GM19328 (cell line): Measurements from ENCODE around the gene FOXM1.
A peak's percentile ranks its signal among the peaks of the same experiment; 100 is the strongest.

Source experiments
- ATAC-seq: cut with Tn5 transposase; IDR thresholded peaks from one replicate; pipeline ENCODE4 v1.9.1; 2021; ENCODE audit warnings: mild to moderate bottlenecking, moderate library complexity; ENCODE audit not compliant: unreplicated experiment

FOXM1 gene

DNA sequence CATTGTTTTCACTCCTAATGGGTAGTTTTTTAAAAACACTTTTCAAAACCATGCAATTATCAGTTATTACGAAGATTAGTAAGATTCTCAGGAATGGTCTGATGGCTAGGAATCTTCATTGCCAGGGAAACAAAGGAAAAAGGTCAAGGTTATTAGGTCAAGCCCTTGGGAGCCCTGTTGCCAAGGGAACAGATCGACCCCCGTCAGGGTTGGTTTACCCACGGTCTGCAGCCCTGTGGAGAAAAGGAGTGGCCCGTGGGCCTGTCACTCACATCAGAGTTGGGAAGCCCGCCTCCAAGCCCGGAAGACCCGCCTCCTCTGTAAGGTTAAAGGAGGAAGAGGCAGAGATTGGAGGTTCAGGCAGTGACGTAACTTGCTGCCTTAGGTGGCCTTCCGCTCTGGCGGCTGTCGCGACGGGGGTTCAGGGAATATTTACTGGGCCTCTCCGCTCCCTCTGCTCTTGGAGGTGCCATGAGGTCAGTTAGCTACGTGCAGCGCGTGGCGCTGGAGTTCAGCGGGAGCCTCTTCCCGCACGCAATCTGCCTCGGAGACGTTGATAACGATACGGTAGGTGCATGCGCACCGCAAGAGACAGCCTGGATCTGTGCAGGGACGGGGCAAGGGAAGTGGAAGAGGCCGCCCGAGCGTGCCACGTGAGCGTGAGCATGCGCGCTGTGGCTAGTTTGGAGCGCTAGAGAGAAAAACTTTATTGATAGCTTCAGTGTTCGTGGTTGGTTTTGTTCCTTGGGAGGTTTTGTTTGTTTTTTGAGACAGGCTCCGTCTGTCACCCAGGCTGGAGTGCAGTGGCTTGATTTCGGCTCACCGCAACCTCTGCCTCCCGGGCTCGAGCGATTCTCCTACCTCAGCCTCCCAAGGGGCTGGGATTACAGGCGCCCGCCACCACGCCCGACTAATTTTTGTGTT, 64.4 kb downstream of the FOXM1 start, which contains the start of gene ITFG2:
Gene ITFG2 (plus strand): TSS at position 379 of the 924 bp plus-strand sequence. CDS start 93 bp downstream, at position 472.
- ATAC-seq, result peak; percentile 95

DNA sequence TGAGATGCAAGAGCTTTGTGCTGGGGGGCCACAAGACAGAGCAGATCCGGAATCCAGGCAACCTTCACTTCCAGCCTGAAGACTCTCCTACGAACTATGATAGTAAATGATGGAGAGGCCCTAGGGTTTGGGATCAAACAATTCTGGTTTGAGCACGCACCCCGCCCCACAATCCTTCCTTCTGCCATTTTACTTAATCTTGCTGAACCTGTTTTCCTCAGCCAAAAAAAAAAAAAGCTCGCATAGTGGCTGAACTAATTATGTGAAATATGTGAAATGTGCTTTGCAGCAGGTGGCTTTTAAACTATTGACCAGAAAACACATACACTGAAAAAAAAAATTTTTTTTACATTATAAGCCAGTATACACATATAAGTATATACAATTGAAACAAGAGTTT, 65.2 kb downstream of the FOXM1 start:
- ATAC-seq, result no peak
